ENCODE data around the gene DOCK7.
"Not testable (repeated sequence)": the region's sequence is repeated elsewhere in the genome, so short reads cannot be mapped to it uniquely, and the experiment has no call there.

Gene DOCK7

GRCh38 chr1:62693123-62693522 is 4.9 kb upstream of the DOCK7 start:
- DNase-seq = no peak

- DNase-seq = no peak
These were observed 3.1 kb upstream of the DOCK7 start for GRCh38 chr1:62691062-62691844.

GRCh38 chr1:62689524-62689923 is 1.3 kb upstream of the DOCK7 start:
- no peak for DNase-seq

- no peak for DNase-seq
These were observed 500 bp upstream of the DOCK7 start for GRCh38 chr1:62688687-62689085.

- DNase-seq = peak; percentile 10 to 11
These were observed 724 bp downstream of the DOCK7 start for GRCh38 chr1:62687421-62687902.

- no peak for DNase-seq
These were observed 1.4 kb downstream of the DOCK7 start for GRCh38 chr1:62686822-62687221.

- DNase-seq = no peak
These were observed 2.7 kb downstream of the DOCK7 start for GRCh38 chr1:62685431-62685859.

- no peak for DNase-seq
These were observed 5.7 kb downstream of the DOCK7 start for GRCh38 chr1:62682531-62682930.

GRCh38 chr1:62680992-62681391 is 7.2 kb downstream of the DOCK7 start:
- not testable (repeated sequence) for DNase-seq

GRCh38 chr1:62677822-62678221 is 10.4 kb downstream of the DOCK7 start:
- DNase-seq = not testable (repeated sequence)

GRCh38 chr1:62676611-62677356 is 11.4 kb downstream of the DOCK7 start:
- DNase-seq = no peak

- no peak for DNase-seq
These were observed 14.6 kb downstream of the DOCK7 start for GRCh38 chr1:62673629-62674028.

GRCh38 chr1:62672029-62672428 is 16.2 kb downstream of the DOCK7 start:
- no peak for DNase-seq

GRCh38 chr1:62654744-62655143 is 33.4 kb downstream of the DOCK7 start:
- DNase-seq = no peak

GRCh38 chr1:62652387-62652786 is 35.8 kb downstream of the DOCK7 start:
- DNase-seq = no peak

GRCh38 chr1:62643283-62643682 is 44.9 kb downstream of the DOCK7 start:
- DNase-seq = no peak

- no peak for DNase-seq
These were observed 50.6 kb downstream of the DOCK7 start for GRCh38 chr1:62637392-62638105.

- no peak for DNase-seq
These were observed 59.7 kb downstream of the DOCK7 start for GRCh38 chr1:62628506-62628905.

GRCh38 chr1:62625415-62625814 is 62.8 kb downstream of the DOCK7 start:
- no peak for DNase-seq

- DNase-seq = no peak
These were observed 66.3 kb downstream of the DOCK7 start for GRCh38 chr1:62621907-62622306.

- no peak for DNase-seq
These were observed 74.3 kb downstream of the DOCK7 start for GRCh38 chr1:62613890-62614289.

GRCh38 chr1:62613325-62613727 is 74.9 kb downstream of the DOCK7 start:
- no peak for DNase-seq

- no peak for DNase-seq
These were observed 75.4 kb downstream of the DOCK7 start for GRCh38 chr1:62612770-62613169.

Data from activated CD4-positive, alpha-beta T cell treated with anti-CD3 and anti-CD28 coated beads for 4 hours (primary cell).